Stomach (tissue), 9 donors: ENCODE results near the gene CENPM. TPM values are rescaled to one million over a fixed set of nuclear protein-coding genes. Genes with fewer than 3 reads are reported as not detected.

Experiments
- DNase-seq, 2 donors: peaks; one replicate each; pipeline versions ENCODE4 v3.0.0 to v3.0.0-alpha.2; 2013 to 2019
- H3K27ac ChIP-seq, 5 donors: fragments of 200-600 bp in 4 of 5; sonication (generic) in 4 of 5; one replicate each; pipeline ENCODE4 v1.5.1; 2013 to 2019; ENCODE audit warnings: mild to moderate bottlenecking in 1 of 5, moderate library complexity in 1 of 5
- H3K27me3 ChIP-seq, 3 donors: fragments of 200-600 bp; sonication (generic); one replicate each; pipeline ENCODE4 v1.5.1; 2017 to 2019; ENCODE audit warnings: mixed run types in 1 of 3
- H3K36me3 ChIP-seq, 4 donors: fragments of 200-600 bp; sonication (generic); 1 replicate in 3 of 4; 2 replicates in 1 of 4; pipeline ENCODE4 v1.5.1; 2016 to 2019
- H3K4me1 ChIP-seq, 4 donors: fragments of 200-600 bp; sonication (generic); one replicate each; pipeline ENCODE4 v1.5.1; 2016 to 2019
- H3K4me3 ChIP-seq, 4 donors: fragments of 200-600 bp; sonication (generic) in 3 of 4; one replicate each; pipeline ENCODE4 v1.5.1; 2016 to 2019; ENCODE audit warnings: mild to moderate bottlenecking in 1 of 4
- H3K9me3 ChIP-seq, 4 donors: fragments of 200-600 bp; sonication (generic); one replicate each; pipeline ENCODE4 v1.5.1; 2016 to 2019
- CTCF ChIP-seq, 7 experiments: fragments of 450-650 bp in 4 of 7; fragments of 200-600 bp in 3 of 7; sonication (generic) in 3 of 7; IDR thresholded peaks; one replicate each; pipeline ENCODE4 v1.5.1; 2016 to 2019; ENCODE audit warnings: antibody characterized with exemption in 7 of 7, control low read depth in 2 of 7, mild to moderate bottlenecking in 1 of 7
- EP300 ChIP-seq: sonication (generic); formaldehyde crosslinking; IDR thresholded peaks from one replicate; pipeline ENCODE4 v1.6.1; 2017; ENCODE audit warnings: antibody characterized with exemption
- POLR2A ChIP-seq, 4 donors: fragments of 450-650 bp; IDR thresholded peaks; one replicate each; pipeline ENCODE4 v1.6.1; 2016; ENCODE audit warnings: antibody characterized with exemption in 4 of 4, control low read depth in 2 of 4, mild to moderate bottlenecking in 1 of 4, moderate library complexity in 1 of 4
- POLR2AphosphoS5 ChIP-seq, 3 donors: sonication (generic); formaldehyde crosslinking; IDR thresholded peaks; one replicate each; pipeline ENCODE4 v1.6.1; 2016; ENCODE audit warnings: antibody characterized with exemption in 3 of 3
- WGBS, 5 donors: extraction: QIAGEN DNeasy Blood & Tissue Kit in 3 of 5; methylation state at CpG; one replicate each; pipeline versions ENCODE4 v1.1.5 to v1.1.7; 2013 to 2018; 5-methylcytosine and 5-hydroxymethylcytosine counted together
- intact Hi-C: fragments of 100-400 bp; cut with DNase I; formaldehyde crosslinking; loops from one replicate; pipeline ENCODE4 v1.15.1; 2023; ENCODE audit warnings: low total_unique reads
- polyA plus RNA-seq, 3 donors: library from polyadenylated mRNA; stranded (reverse); fragments of 200-250 nt; gene quantifications; one replicate each; pipeline ENCODE4 v1.2.3, GENCODE V29; 2013
- total RNA-seq, 5 donors: library from RNA; depleted of rRNA; stranded (reverse); fragments of >200 nt; gene quantifications; one replicate each; pipeline versions ENCODE4 v1.1.0 to v1.2.3, GENCODE V29; 2014 to 2016
- donor health status: healthy with polysubstance abuse.
- donor health status: Bipolar disorder and iron deficiency.
- donor health status: healthy.

The CENPM gene
- total and polyA plus RNA-seq, 8 donors, result 6.1 to 64.3 (median 15.8) TPM; not detected in 1

- no peaks in the 10 kb centered on the region for H3K36me3 ChIP-seq
- intact Hi-C loops, result loop anchor here (5.0 to 10.0 kb wide), 2 partner anchors 180 to 237 kb away; partner anchors contain the start of gene MEI1
- TF ChIP-seq POLR2AphosphoS5 (IDR thresholded peaks at IDR 0.05) (no peak), CTCF (IDR thresholded peaks at IDR 0.05) (no peak), EP300 (no peak), POLR2A (IDR thresholded peaks at IDR 0.05) (no peak)
- no peak overlapping the region for H3K4me3 ChIP-seq
- H3K27me3 ChIP-seq, result no peaks in the 10 kb centered on the region
- peaks cover 0 to 10% (median 8%) of the 10 kb centered on the region in 4 donors for H3K4me1 ChIP-seq
- no peak for DNase-seq
- 93 to 97% (median 96%) methylated on average over 17 of the region's 17 CpGs for WGBS, 5 donors
- no peaks in the 10 kb centered on the region for H3K9me3 ChIP-seq
- H3K27ac ChIP-seq, result no peak overlapping the region
These were observed 12.5 kb downstream of the CENPM start for GRCh38 chr22:41934284-41935014.

- 79 to 86% (median 81%) methylated on average over 8 to 16 of the region's 16 CpGs for WGBS, 5 donors
- Histone ChIP-seq H3K27me3 (no peaks in the 10 kb centered on the region), H3K9me3 (no peaks in the 10 kb centered on the region), H3K4me1 (peaks cover 0 to 2% (median under 1%) of the 10 kb centered on the region in 4 donors), H3K36me3 (no peaks in the 10 kb centered on the region), H3K27ac (no peak overlapping the region), H3K4me3 (no peak overlapping the region)
- no peak for DNase-seq
- TF ChIP-seq POLR2A (IDR thresholded peaks at IDR 0.05), result no peak
- TF ChIP-seq CTCF (IDR thresholded peaks at IDR 0.05), result no peak
- TF ChIP-seq EP300, result no peak
- no peak for TF ChIP-seq POLR2AphosphoS5 (IDR thresholded peaks at IDR 0.05)
- intact Hi-C loops, result loop anchor here (10.0 kb wide), 1 partner anchor 179 kb away; no protein-coding TSS in a partner anchor
These were observed 13.4 kb downstream of the CENPM start for GRCh38 chr22:41933411-41934177.

DNA sequence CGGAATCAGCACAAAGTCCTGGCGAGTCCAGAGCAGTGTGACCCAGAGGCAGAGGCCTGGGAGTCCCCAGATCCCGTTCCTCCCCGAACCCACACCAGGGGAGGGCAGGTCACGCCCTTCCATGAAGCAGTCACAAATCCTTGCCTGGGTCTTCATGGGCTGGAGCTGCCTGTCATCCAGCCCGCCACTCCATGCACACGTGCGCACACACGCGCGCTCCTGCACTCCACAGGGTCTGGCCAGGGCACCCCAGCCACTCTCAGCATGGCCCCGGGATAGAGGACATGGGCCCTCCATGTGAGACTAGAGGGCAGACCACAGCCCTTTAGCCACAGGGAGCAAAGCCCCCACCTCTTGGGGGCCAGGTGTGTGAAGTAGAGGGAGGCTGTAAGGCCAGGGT, 14.6 kb downstream of the CENPM start:
- Histone ChIP-seq H3K4me1 (no peaks in the 10 kb centered on the region), H3K9me3 (no peaks in the 10 kb centered on the region), H3K27me3 (peaks cover 0 to 9% (median 0%) of the 10 kb centered on the region in 3 donors), H3K27ac (no peak overlapping the region), H3K4me3 (no peak overlapping the region), H3K36me3 (no peaks in the 10 kb centered on the region)
- DNase-seq, result no peak
- WGBS, 5 donors, result 91 to 96% (median 94%) methylated on average over 10 to 12 of the region's 12 CpGs
- TF ChIP-seq POLR2AphosphoS5 (IDR thresholded peaks at IDR 0.05) (no peak), CTCF (IDR thresholded peaks at IDR 0.05) (no peak), EP300 (no peak)
- intact Hi-C loops, result loop anchor here (10.0 kb wide), 1 partner anchor 178 kb away; no protein-coding TSS in a partner anchor

GRCh38 chr22:41931701-41932269, 15.2 kb downstream of the CENPM start:
- TF ChIP-seq CTCF (IDR thresholded peaks at IDR 0.05), result no peak
- TF ChIP-seq EP300, result no peak
- no peak for TF ChIP-seq POLR2A (IDR thresholded peaks at IDR 0.05)
- no peak for TF ChIP-seq POLR2AphosphoS5 (IDR thresholded peaks at IDR 0.05)
- peaks cover 0 to 15% (median under 1%) of the 10 kb centered on the region in 3 donors for H3K27me3 ChIP-seq
- intact Hi-C loops, result loop anchor here (10.0 kb wide), 1 partner anchor 177 kb away; no protein-coding TSS in a partner anchor
- H3K27ac ChIP-seq, result no peak overlapping the region
- H3K36me3 ChIP-seq, result no peaks in the 10 kb centered on the region
- H3K4me3 ChIP-seq, result no peak overlapping the region
- no peaks in the 10 kb centered on the region for H3K9me3 ChIP-seq
- H3K4me1 ChIP-seq, result peaks cover under 1 to 2% (median 2%) of the 10 kb centered on the region in 4 donors
- DNase-seq, result no peak
- WGBS, 5 donors, result 65 to 81% (median 73%) methylated on average over 10 of the region's 10 CpGs
